HepG2 (cell line): ENCODE results near the gene BRD2. TPM values are rescaled to one million over a fixed set of nuclear protein-coding genes. Genes with fewer than 3 reads are reported as not detected.
A peak's percentile ranks its signal among the peaks of the same experiment; 100 is the strongest.

Experiments used
- AFF4 ChIP-seq: sonication (generic); formaldehyde crosslinking; IDR thresholded peaks from 2 replicates; pipeline ENCODE4 v1.4.0; 2020; ENCODE audit warnings: missing genetic modification reagents
- FOXA3 ChIP-seq: IDR thresholded peaks from 2 replicates; pipeline ENCODE4 v1.6.1; 2016; ENCODE audit warnings: missing genetic modification reagents, missing compliant biosample characterization
- JDP2 ChIP-seq: sonication (generic); formaldehyde crosslinking; IDR thresholded peaks from 2 replicates; pipeline ENCODE4 v1.8.1; 2022; ENCODE audit warnings: missing genetic modification reagents, borderline replicate concordance
- KLF15 ChIP-seq: sonication (generic); formaldehyde crosslinking; IDR thresholded peaks from 2 replicates; pipeline ENCODE4 v1.8.1; 2023; ENCODE audit warnings: borderline replicate concordance, mild to moderate bottlenecking, inconsistent platforms, missing genetic modification reagents, mixed read lengths
- NONO ChIP-seq, 2 experiments: fragments of 450-650 bp in 1 of 2; sonication (generic) in 1 of 2; formaldehyde crosslinking in 1 of 2; IDR thresholded peaks in 1 of 2; conservative IDR thresholded peaks in 1 of 2; 2 replicates each; pipeline versions ENCODE4 v1.6.1 to v1.8.0; 2017 to 2022; ENCODE audit warnings: mild to moderate bottlenecking in 1 of 2, missing genetic modification reagents in 1 of 2, moderate library complexity in 1 of 2
- PBX2 ChIP-seq: IDR thresholded peaks from 2 replicates; pipeline ENCODE4 v1.6.1; 2016; ENCODE audit warnings: control low read depth
- RORA ChIP-seq: sonication (generic); formaldehyde crosslinking; IDR thresholded peaks from 2 replicates; pipeline ENCODE4 v1.5.0; 2020; ENCODE audit warnings: mild to moderate bottlenecking, missing genetic modification reagents, moderate library complexity
- TAF1 ChIP-seq: sonication (generic); formaldehyde crosslinking; IDR thresholded peaks from 2 replicates; pipeline ENCODE4 v1.4.0; 2020; ENCODE audit warnings: missing genetic modification reagents
- ZBTB2 ChIP-seq: sonication (generic); formaldehyde crosslinking; IDR thresholded peaks from 2 replicates; pipeline ENCODE4 v1.8.0; 2022; ENCODE audit warnings: low read depth, missing genetic modification reagents
- ZBTB20 ChIP-seq: sonication (generic); formaldehyde crosslinking; IDR thresholded peaks from 2 replicates; pipeline ENCODE4 v1.8.1; 2023; ENCODE audit warnings: missing genetic modification reagents, low read depth, mild to moderate bottlenecking, borderline replicate concordance
- ZNF263 ChIP-seq: sonication (generic); formaldehyde crosslinking; IDR thresholded peaks from 2 replicates; pipeline ENCODE4 v1.4.0; 2020; ENCODE audit warnings: missing genetic modification reagents
- ZNF335 ChIP-seq: sonication (generic); formaldehyde crosslinking; IDR thresholded peaks from 2 replicates; pipeline ENCODE4 v1.4.0; 2020; ENCODE audit warnings: missing genetic modification reagents
- ZNF367 ChIP-seq: sonication (generic); formaldehyde crosslinking; IDR thresholded peaks from 2 replicates; pipeline ENCODE4 v1.4.0; 2020; ENCODE audit warnings: missing genetic modification reagents, borderline replicate concordance
- ZNF557 ChIP-seq: sonication (generic); formaldehyde crosslinking; IDR thresholded peaks from 2 replicates; pipeline ENCODE4 v1.4.0; 2020; ENCODE audit warnings: missing genetic modification reagents
- ZNF558 ChIP-seq: sonication (generic); formaldehyde crosslinking; IDR thresholded peaks from 2 replicates; pipeline ENCODE4 v1.9.0; 2022; ENCODE audit warnings: mild to moderate bottlenecking, missing genetic modification reagents, borderline replicate concordance
- ZUFSP ChIP-seq: sonication (generic); formaldehyde crosslinking; IDR thresholded peaks from 2 replicates; pipeline ENCODE4 v1.9.0; 2021; ENCODE audit warnings: missing genetic modification reagents, mild to moderate bottlenecking, borderline replicate concordance
- polyA plus RNA-seq, 8 experiments: library from polyadenylated mRNA; depleted of rRNA in 3 of 8; stranded (reverse) in 7 of 8; unstranded in 1 of 8; fragments of >200 nt; fragmentation: Illumina TruSeq in 4 of 8; extraction: Trizol in 4 of 8; gene quantifications; 2 replicates each; pipeline versions ENCODE4 v1.2.1 to v1.2.3, GENCODE V29; 2011 to 2016; ENCODE audit warnings: low read depth in 4 of 8, missing spikeins in 1 of 8, mixed read lengths in 1 of 8; ENCODE audit not compliant: insufficient read depth in 1 of 8
- total RNA-seq, 5 experiments: library from RNA; depleted of rRNA; stranded (reverse); fragments of >200 nt; fragmentation: Illumina TruSeq; extraction: Trizol; gene quantifications; 2 replicates each; pipeline ENCODE4 v1.2.3, GENCODE V29; 2016; ENCODE audit warnings: low read depth in 1 of 5
- TF ChIP-seq, protein P1 (sequence below): sonication (generic); formaldehyde crosslinking; IDR thresholded peaks from 2 replicates; pipeline ENCODE4 v1.5.0; 2020; ENCODE audit warnings: missing genetic modification reagents
- TF ChIP-seq, protein P2 (sequence below): sonication (generic); formaldehyde crosslinking; IDR thresholded peaks from 2 replicates; pipeline ENCODE4 v1.5.0; 2020; ENCODE audit warnings: missing genetic modification reagents

BRD2 gene
- total and polyA plus RNA-seq, 2 of the 13 experiments (the other 11 are each of a cell fraction or from before 2014, with no cell fraction given), result 143 to 202 TPM

DNA sequence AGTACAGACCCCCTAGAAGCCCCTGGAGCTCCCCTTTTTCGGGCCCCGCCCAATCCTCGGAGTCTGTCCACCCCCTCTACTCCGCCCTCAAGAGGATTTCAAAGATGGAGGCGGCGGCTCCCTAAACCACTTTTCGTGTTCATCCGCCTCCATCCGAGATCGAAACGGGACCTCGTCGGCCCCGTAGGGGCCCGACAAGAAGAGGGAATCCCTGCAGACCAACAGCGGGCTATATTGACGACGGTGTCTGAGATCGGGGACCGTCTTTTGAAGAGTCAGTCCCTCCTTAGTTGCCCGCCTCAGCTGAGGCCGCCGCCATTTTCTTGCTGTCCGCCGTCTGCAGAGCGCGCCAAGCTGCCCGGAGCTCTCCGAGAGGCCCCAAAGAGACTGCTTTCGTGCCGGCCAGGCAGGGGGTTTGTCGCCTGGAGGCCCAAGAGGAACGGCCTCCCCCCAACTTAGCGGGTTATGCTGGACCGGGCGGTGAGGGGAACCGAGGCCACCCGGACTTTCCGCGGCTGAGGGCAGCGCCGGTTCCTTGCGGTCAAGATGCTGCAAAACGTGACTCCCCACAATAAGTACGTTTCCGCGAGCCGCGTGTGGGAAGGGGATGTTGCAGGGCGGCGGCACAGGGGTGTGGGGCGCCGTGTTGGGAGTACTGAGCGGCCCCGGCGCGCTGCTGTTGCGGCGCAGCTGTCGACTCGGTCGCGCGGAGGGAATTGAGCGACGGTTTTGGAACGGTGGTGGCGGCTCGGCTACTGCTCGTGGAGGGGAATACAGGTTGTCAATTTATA is 4.2 kb downstream of the BRD2 start (continued):
- TF ChIP-seq ZBTB2 (CRISPR knock-in tag) (peak; percentile 39; the same call in 1 of the 2 replicates), TAF1 (no peak), AFF4 (peak; percentile 37; the same call in 1 of the 2 replicates), ZBTB20 (no peak), KLF15 (CRISPR knock-in tag) (no peak; the same call in 1 of the 2 replicates), ZNF335 (CRISPR knock-in tag) (no peak), PBX2 (no peak), ZUFSP (CRISPR knock-in tag) (no peak), JDP2 (CRISPR knock-in tag) (no peak; the same call in 1 of the 2 replicates), NONO (IDR thresholded peaks at IDR 0.05) (no peak), NONO (CRISPR knock-in tag; conservative IDR thresholded peaks at IDR 0.05) (no peak; the same call in 1 of the 2 replicates), ZNF558 (no peak; the same call in 1 of the 2 replicates), RORA (CRISPR knock-in tag) (no peak), ZNF367 (CRISPR knock-in tag) (no peak), ZNF263 (CRISPR knock-in tag) (no peak; the same call in 1 of the 2 replicates), FOXA3 (CRISPR knock-in tag) (no peak), ZNF557 (CRISPR knock-in tag) (no peak)
- TF ChIP-seq, protein P1, sequence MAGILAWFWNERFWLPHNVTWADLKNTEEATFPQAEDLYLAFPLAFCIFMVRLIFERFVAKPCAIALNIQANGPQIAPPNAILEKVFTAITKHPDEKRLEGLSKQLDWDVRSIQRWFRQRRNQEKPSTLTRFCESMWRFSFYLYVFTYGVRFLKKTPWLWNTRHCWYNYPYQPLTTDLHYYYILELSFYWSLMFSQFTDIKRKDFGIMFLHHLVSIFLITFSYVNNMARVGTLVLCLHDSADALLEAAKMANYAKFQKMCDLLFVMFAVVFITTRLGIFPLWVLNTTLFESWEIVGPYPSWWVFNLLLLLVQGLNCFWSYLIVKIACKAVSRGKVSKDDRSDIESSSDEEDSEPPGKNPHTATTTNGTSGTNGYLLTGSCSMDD, result no peak
- TF ChIP-seq, protein P2, sequence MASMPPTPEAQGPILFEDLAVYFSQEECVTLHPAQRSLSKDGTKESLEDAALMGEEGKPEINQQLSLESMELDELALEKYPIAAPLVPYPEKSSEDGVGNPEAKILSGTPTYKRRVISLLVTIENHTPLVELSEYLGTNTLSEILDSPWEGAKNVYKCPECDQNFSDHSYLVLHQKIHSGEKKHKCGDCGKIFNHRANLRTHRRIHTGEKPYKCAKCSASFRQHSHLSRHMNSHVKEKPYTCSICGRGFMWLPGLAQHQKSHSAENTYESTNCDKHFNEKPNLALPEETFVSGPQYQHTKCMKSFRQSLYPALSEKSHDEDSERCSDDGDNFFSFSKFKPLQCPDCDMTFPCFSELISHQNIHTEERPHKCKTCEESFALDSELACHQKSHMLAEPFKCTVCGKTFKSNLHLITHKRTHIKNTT (CRISPR knock-in tag), result no peak
